Head of caudate nucleus (tissue), 42 donors: ENCODE measurements around the gene ANKRD28.

Source experiments
- DNase-seq, 42 donors: peaks; one replicate each; pipeline versions ENCODE4 v3.0.0 to v3.0.0-alpha.2; 2020 to 2021; ENCODE audit warnings: mixed read lengths in 7 of 42
- intact Hi-C: fragments of 100-400 bp; cut with DNase I; formaldehyde crosslinking; loops from one replicate; pipeline ENCODE4 v1.15.0; 2022

The ANKRD28 gene

DNA sequence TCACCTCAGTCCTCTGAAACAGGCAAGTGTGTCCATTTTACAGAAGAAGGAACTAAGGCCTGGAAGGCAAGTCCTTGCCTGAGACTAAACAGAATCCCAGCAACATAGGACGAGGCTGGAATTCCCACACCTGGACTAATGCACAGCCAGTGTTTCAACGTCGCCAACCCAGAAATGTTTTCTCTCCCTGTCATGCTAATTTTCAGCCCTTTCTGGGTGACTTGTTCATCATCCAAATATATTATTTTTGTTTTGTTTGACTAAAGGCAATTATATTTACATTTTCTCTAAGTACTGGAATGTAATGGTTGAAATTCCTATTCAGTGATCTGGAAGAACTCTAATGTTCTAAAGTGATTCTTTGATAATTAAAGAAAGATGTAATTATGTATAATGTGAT, 144.5 kb downstream of the ANKRD28 start:
- intact Hi-C loops: no loop called here
- DNase-seq: no peak

- intact Hi-C loops: no loop called here
- no peak for DNase-seq
Observed at GRCh38 chr3:15651396-15651795, 146.4 kb downstream of the ANKRD28 start.

DNA sequence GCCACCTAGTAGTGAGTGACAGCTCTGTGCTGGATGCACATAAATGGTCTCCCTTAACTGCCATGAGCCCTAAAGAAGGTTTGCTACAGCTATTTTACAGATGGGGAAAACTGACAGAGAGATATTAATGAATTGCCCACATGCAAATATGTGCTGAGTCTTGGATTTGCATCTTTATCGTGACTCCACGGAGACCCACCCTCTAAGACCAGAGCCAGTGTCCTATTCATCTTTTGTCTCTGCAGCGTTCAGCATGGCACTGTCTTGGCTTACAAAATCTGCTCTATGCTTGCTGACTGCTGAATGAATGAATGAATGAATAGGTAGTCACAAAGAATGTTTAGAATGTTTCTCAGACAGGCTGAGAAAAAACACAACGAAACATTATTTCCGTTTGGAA, 147.9 kb downstream of the ANKRD28 start:
- DNase-seq: no peak
- intact Hi-C loops: no loop called here

GRCh38 chr3:15649341-15649740, 148.4 kb downstream of the ANKRD28 start:
- intact Hi-C loops: no loop called here
- no peak for DNase-seq

DNA sequence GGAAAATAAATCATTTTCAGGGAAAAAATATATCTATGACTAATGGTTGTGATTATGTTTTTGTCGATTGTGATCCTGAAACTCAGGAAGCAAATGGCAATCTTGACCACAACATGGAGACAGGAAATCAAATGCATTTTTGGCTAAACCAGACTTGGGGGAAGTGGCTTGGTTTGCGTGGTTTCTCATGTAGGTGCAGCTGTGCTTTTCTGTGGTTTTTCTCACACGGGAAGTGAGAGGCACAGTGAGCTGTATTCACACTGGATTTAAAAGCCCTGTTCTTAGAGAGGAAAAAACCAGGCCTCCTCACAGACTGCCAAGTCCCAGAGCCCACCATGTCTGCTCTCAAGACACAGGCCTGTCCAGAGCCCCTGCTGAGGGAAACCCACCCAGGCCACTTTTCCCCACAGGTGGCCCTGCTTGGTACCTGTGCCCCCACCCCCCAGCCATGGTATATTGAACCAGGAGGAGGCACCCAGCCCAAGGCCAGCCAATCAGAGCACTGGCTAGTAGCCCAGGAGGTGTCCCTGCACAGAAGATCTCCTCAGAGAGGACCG, 150.1 kb downstream of the ANKRD28 start:
- no peak for DNase-seq
- intact Hi-C loops: no loop called here

DNA sequence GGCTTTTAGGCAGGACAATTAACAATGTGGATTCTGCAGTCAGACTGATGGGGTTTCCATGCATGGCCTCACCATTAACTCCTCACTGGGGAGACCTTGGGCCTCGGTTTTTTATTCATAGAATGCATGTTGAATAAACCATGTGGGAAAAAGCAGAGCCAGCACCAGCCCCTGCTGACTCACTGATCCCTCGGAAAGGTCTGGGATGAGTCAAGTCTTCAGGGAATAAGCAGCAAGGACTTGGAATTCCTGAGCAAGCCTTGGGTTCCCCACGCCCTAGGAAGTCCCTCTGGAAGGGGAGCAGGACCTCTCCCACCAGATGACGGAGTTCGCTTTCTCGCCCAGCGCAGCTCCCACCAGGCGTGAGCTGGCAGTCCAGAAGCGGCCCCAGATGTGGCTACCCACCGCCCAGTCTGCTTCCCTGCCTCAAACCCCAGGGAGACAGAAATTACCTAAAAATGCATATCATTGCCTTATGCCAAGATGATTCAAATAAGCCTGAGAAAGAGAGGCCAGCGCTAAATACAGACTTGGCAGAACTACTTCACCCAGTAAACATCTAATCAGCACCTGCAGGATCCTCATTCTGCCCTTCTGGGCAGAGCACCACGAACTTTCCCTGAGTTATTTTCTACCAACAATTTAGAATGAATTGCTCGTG, 150.8 kb downstream of the ANKRD28 start:
- intact Hi-C loops: no loop called here
- DNase-seq: peak in 9 of 42 donors; percentile 21 to 72 (median 34)

- intact Hi-C loops: no loop called here
- DNase-seq: peak in 37 of 42 donors; percentile 31 to 90 (median 63)
Observed at GRCh38 chr3:15645740-15646501, 151.9 kb downstream of the ANKRD28 start.

GRCh38 chr3:15645246-15645645, 152.5 kb downstream of the ANKRD28 start:
- intact Hi-C loops: no loop called here
- no peak for DNase-seq

GRCh38 chr3:15638891-15639262, 158.9 kb downstream of the ANKRD28 start:
- no peak for DNase-seq
- intact Hi-C loops: no loop called here

DNA sequence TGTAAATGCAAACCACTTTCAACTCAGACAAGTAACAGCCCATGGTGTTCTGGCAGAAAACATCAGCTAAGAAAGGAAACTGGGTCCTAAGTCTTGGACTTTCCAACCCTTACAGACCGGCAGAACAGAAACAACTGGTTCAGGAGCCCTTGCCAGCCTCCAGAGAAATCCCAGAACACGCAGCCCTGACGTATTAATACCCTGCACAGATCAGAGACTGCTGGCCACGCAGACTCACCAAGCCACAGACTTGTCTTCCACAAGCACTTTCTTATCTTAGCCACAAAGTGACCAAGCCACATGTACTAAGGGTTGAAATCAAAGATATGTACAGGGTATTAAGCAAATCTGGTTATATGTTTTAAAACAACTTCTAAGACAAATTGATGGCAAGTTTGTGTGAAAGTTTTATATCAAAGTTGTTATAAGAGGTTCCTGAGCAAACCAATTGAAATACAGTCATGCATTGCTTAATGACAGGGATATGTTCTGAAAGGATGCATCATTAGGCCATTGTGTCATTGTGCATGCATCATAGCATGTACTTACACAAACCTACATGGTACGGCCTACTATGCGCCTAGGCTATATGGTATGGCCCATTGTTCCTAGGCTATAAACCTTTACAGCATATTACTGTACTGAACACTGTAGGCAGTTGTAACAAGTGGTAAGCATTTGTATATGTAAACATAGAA, 159.4 kb downstream of the ANKRD28 start:
- intact Hi-C loops: no loop called here
- DNase-seq: no peak

- no peak for DNase-seq
- intact Hi-C loops: no loop called here
Observed at GRCh38 chr3:15637131-15637951, 160.4 kb downstream of the ANKRD28 start.

- DNase-seq: no peak
- intact Hi-C loops: no loop called here
Observed at GRCh38 chr3:15636028-15636709, 161.6 kb downstream of the ANKRD28 start.

GRCh38 chr3:15635121-15635661, 162.6 kb downstream of the ANKRD28 start:
- intact Hi-C loops: no loop called here
- DNase-seq: peak in 23 of 42 donors; percentile 11 to 71 (median 37)

DNA sequence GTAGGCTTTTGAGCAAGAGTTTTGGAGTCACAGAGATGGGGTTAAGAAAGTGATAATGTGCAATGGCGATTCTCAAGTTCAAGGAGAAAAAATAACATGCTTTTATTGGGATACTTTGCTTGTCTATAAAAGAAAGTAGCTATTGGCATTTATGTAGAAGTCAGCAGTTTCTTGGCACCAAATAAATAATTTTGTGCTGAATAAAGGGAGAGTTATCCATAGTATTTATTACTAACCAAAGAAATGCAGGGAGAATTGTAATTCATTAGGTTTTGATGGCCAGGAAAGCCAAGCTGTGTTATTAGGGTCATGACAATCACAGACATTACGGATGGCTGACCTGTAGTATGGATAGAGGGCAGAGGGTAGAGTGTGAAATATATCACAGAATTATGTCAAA, 163.1 kb downstream of the ANKRD28 start:
- intact Hi-C loops: loop anchor here (5.0 kb wide), 2 partner anchors 163 to 178 kb away; partner anchors contain the start of gene ANKRD28
- no peak for DNase-seq

DNA sequence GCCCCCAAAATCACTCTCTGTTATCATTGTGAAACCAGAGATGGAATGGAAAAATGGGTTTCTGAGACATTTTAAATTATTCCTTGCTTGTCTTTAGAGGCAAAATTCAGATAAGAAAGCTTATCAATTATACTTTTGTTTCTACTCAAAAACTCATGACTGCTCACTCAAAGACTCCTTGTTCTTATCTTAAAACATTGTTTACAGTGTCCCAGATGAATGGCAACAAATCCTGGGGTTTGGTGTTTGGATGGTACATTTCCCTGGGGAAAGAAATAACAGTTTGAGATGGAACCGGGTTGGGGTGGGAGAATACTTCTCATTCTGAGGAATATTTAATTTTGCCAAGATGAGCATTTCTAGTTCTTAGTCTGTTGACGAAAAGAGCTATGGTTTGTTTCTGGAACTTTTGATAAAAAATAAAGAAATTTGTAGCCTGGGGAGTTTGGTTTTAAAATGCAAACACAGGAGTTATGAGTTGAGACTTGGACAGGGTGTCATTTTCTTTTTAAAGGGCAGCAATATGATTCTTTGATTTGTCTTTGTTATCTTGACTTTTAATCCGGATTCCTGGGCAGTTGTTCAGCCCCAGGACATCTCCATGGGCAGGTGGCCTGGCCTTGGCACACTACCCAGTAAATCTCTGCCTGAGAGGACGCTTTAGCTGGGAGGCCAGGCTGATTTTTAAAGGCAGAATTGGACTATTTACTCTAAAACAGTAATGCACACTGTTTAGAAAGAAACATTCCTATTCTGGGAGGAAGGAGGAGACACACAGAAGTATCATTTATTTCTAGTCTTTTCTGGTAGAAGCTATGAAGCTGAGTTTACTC, 163.8 kb downstream of the ANKRD28 start:
- intact Hi-C loops: loop anchor here (5.0 kb wide), 2 partner anchors 163 to 178 kb away; partner anchors contain the start of gene ANKRD28
- DNase-seq: peak in 12 of 42 donors; percentile 25 to 64 (median 34)

DNA sequence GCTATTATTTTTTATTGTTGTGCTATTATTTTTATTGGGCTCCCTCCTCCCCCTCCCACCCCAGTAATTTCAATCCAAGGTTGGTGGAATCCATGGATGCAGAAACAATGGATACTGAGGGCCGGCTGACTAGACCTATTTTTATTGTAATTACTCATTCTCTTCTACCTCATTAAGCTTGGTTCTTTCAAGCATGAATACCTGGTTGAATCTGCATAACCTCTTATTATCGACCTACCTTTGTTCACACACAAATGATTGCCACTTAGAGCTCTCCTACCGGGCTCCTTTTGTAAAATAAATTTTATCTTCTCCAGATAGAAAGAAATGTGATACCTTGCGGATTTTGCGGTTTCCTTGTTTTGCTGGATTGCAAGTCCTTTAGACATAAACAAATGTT, 164.6 kb downstream of the ANKRD28 start:
- DNase-seq: no peak
- intact Hi-C loops: loop anchor here (5.0 kb wide), 2 partner anchors 164 to 179 kb away; partner anchors contain the start of gene ANKRD28

DNA sequence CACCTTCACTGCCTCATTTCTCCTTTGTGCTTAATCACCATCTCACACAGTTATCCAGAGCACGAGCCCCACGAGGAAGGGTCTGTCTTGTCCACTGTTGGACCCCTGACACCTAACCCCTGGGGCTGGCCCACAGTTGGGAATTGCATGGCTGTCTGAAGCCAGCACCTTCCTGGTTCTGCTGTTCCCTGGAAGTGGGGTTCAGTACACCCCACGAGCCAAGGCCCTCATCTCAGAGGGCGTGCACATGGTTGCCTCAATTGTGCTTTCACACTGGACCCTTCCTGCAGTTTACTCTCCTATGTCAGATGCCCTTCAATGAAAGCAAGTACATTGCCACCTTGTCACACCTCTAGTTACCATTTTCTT, 165.6 kb downstream of the ANKRD28 start:
- intact Hi-C loops: loop anchor here (5.0 kb wide), 2 partner anchors 165 to 180 kb away; partner anchors contain the start of gene ANKRD28
- DNase-seq: no peak
